Dendritic cell treated with granulocyte-macrophage colony-stimulating factor and Interleukin-4, amounts not matched to agents 40 ng/mL and 50 ng/mL, for 4 days (primary cell): ENCODE measurements around the gene SLIT1.

Experiments used
- H3K27ac Mint-ChIP-seq: one replicate; pipeline ENCODE4 v1.8.0; 2022; ENCODE audit warnings: mild to moderate bottlenecking, mixed read lengths
- H3K27me3 Mint-ChIP-seq: one replicate; pipeline ENCODE4 v1.8.0; 2022; ENCODE audit warnings: mild to moderate bottlenecking, mixed read lengths
- H3K36me3 Mint-ChIP-seq: one replicate; pipeline ENCODE4 v1.8.0; 2022; ENCODE audit warnings: low read depth, mixed read lengths
- H3K4me1 Mint-ChIP-seq: one replicate; pipeline ENCODE4 v1.8.0; 2022; ENCODE audit warnings: low read depth, mixed read lengths
- H3K4me3 Mint-ChIP-seq: one replicate; pipeline ENCODE4 v1.8.0; 2022; ENCODE audit warnings: mild to moderate bottlenecking, moderate library complexity, mixed read lengths
- H3K9me3 Mint-ChIP-seq: one replicate; pipeline ENCODE4 v1.8.0; 2022; ENCODE audit warnings: mixed read lengths
- intact Hi-C: fragments of 100-400 bp; cut with micrococcal nuclease; formaldehyde crosslinking; loops from one replicate; pipeline ENCODE4 v1.15.0; 2022

The SLIT1 gene

DNA sequence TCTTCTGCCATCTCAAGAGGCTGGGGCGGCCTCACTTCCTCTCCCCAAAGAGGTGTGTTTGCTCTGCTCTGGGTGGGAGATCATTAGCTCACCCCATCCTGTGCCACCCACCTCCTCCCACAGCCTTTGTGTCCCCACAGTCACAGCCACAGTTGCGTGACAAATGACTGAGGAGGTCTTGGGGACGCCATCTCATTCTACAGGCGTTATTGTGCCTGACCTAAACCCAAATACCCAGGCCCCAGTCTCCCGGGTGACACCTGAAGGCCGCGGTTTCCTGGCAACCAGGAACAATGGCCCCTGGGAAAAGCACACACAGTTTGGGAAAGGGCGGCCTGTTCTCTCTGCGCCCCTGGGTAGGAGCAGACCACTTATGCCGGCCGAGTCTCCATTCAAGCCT is 51.6 kb downstream of the SLIT1 start:
- Mint-ChIP-seq H3K36me3 (no peaks in the 10 kb centered on the region), H3K27ac (no peak overlapping the region), H3K4me1 (peaks cover 7% of the 10 kb centered on the region), H3K27me3 (peaks cover 5% of the 10 kb centered on the region), H3K4me3 (no peak overlapping the region), H3K9me3 (no peaks in the 10 kb centered on the region)
- intact Hi-C loops = no loop called here

DNA sequence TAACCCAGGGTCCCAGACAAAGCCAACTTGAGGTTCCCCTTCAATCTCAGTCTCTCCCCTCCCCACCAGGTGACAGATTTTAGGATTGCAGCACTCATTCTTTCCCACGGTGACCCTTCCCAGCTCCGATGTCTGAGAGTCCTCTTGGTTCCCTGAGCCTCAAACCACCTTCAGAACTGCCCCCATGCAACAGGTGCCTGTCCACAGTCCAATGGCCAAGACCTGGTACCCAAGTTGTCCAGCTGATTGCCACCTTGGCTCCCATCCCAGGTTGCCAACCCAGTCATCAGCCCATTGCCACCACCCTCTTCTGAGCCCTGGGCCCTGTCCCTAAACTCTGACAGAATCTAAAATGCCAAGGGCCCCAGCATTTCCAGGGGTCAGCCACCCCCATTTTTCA is 53.5 kb downstream of the SLIT1 start:
- H3K4me3 Mint-ChIP-seq = no peak overlapping the region
- no peak overlapping the region for H3K27ac Mint-ChIP-seq
- intact Hi-C loops = no loop called here
- peaks cover 7% of the 10 kb centered on the region for H3K4me1 Mint-ChIP-seq
- no peaks in the 10 kb centered on the region for H3K9me3 Mint-ChIP-seq
- H3K36me3 Mint-ChIP-seq = no peaks in the 10 kb centered on the region
- peaks cover 7% of the 10 kb centered on the region for H3K27me3 Mint-ChIP-seq

- Mint-ChIP-seq H3K27ac (no peak overlapping the region), H3K36me3 (no peaks in the 10 kb centered on the region), H3K4me3 (no peak overlapping the region), H3K27me3 (peaks cover 7% of the 10 kb centered on the region), H3K9me3 (no peaks in the 10 kb centered on the region), H3K4me1 (peaks cover 7% of the 10 kb centered on the region)
- intact Hi-C loops = no loop called here
Measured at GRCh38 chr10:97131666-97132065, 54.1 kb downstream of the SLIT1 start.

DNA sequence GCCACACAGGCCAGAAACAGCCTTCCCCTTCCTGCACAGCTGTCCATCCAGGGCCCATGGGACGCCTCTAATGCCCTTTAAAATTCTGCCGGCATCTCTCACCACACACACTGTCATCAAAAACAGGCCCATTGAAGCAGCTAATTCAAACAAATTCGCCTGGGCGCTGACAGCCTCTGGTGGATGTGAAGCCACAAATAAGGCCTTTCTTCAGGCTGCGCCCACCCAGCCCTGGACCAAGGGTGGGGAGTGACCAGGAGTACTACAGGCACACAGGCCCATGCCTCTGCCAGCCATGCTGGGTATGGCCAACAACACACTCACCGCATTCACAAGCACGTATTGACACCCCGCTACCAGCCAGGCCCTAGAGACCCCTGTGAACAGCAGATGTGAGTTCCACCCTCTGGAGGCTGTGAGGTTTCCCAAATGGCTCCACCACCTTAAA is 54.6 kb downstream of the SLIT1 start:
- Mint-ChIP-seq H3K27me3 (peaks cover 7% of the 10 kb centered on the region), H3K9me3 (no peaks in the 10 kb centered on the region), H3K4me1 (peaks cover 7% of the 10 kb centered on the region), H3K36me3 (no peaks in the 10 kb centered on the region), H3K27ac (no peak overlapping the region), H3K4me3 (no peak overlapping the region)
- intact Hi-C loops = no loop called here

- intact Hi-C loops = no loop called here
- Mint-ChIP-seq H3K36me3 (no peaks in the 10 kb centered on the region), H3K27me3 (peaks cover 7% of the 10 kb centered on the region), H3K27ac (no peak overlapping the region), H3K9me3 (no peaks in the 10 kb centered on the region), H3K4me1 (peaks cover 7% of the 10 kb centered on the region), H3K4me3 (no peak overlapping the region)
Measured at GRCh38 chr10:97129666-97130065, 56.1 kb downstream of the SLIT1 start.

GRCh38 chr10:97128516-97129154 is 57.1 kb downstream of the SLIT1 start:
- H3K4me1 Mint-ChIP-seq = peaks cover 7% of the 10 kb centered on the region
- no peaks in the 10 kb centered on the region for H3K36me3 Mint-ChIP-seq
- intact Hi-C loops = no loop called here
- peaks cover 7% of the 10 kb centered on the region for H3K27me3 Mint-ChIP-seq
- no peak overlapping the region for H3K4me3 Mint-ChIP-seq
- H3K9me3 Mint-ChIP-seq = no peaks in the 10 kb centered on the region
- H3K27ac Mint-ChIP-seq = no peak overlapping the region

GRCh38 chr10:97128039-97128492 is 57.7 kb downstream of the SLIT1 start:
- H3K27me3 Mint-ChIP-seq = peaks cover 7% of the 10 kb centered on the region
- H3K36me3 Mint-ChIP-seq = no peaks in the 10 kb centered on the region
- H3K4me3 Mint-ChIP-seq = no peak overlapping the region
- intact Hi-C loops = no loop called here
- H3K4me1 Mint-ChIP-seq = peaks cover 7% of the 10 kb centered on the region
- H3K27ac Mint-ChIP-seq = no peak overlapping the region
- H3K9me3 Mint-ChIP-seq = no peaks in the 10 kb centered on the region

GRCh38 chr10:97127509-97127908 is 58.2 kb downstream of the SLIT1 start:
- H3K27me3 Mint-ChIP-seq = peaks cover 8% of the 10 kb centered on the region
- H3K27ac Mint-ChIP-seq = no peak overlapping the region
- H3K4me1 Mint-ChIP-seq = peaks cover 7% of the 10 kb centered on the region
- H3K9me3 Mint-ChIP-seq = no peaks in the 10 kb centered on the region
- no peak overlapping the region for H3K4me3 Mint-ChIP-seq
- no peaks in the 10 kb centered on the region for H3K36me3 Mint-ChIP-seq
- intact Hi-C loops = no loop called here

DNA sequence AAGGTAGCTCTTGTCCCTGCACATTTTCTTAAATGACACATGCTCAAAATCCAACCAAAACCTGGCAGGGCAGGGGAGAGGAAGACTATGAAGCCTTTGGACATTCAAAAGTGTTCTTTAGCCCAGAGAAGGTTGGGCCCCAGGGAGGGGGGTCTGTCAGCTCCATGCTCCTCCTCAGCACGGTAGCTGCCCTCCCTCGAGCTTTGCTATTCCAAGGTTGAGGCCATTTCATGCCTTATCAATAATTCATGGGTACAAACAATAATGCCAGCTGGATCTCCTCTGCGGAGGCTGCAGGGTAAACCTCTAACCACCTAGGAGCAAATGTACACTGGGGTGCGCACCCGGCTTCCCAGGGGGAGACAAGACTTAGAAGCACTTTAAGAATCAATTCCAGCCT is 61.5 kb downstream of the SLIT1 start:
- H3K4me1 Mint-ChIP-seq = no peaks in the 10 kb centered on the region
- H3K36me3 Mint-ChIP-seq = no peaks in the 10 kb centered on the region
- intact Hi-C loops = no loop called here
- no peaks in the 10 kb centered on the region for H3K9me3 Mint-ChIP-seq
- no peak overlapping the region for H3K27ac Mint-ChIP-seq
- H3K4me3 Mint-ChIP-seq = no peak overlapping the region
- peaks cover 12% of the 10 kb centered on the region for H3K27me3 Mint-ChIP-seq

GRCh38 chr10:97123765-97124164 is 62.0 kb downstream of the SLIT1 start:
- Mint-ChIP-seq H3K27me3 (peaks cover 14% of the 10 kb centered on the region), H3K4me1 (no peaks in the 10 kb centered on the region), H3K9me3 (no peaks in the 10 kb centered on the region), H3K36me3 (no peaks in the 10 kb centered on the region), H3K27ac (no peak overlapping the region), H3K4me3 (no peak overlapping the region)
- intact Hi-C loops = no loop called here

DNA sequence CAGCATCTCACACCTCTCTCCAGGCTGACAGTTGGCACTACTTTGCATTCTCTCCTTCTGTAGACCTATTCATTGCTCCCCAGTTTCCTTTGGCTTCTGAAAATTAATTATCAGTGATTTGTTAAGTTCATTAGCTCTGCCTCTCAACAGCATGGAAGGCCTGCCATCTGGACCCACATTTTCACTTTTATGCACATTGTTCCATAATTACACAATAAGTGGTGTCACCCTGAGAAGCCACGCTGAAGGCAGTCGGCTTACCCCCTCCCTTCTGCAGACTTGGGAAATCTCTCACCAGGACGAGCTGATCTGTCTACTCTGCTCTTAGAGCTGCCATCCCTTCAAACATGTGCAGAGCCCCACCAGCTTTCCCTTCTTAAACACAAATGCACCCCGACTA is 64.7 kb downstream of the SLIT1 start:
- Mint-ChIP-seq H3K27ac (no peak overlapping the region), H3K4me3 (no peak overlapping the region), H3K36me3 (no peaks in the 10 kb centered on the region), H3K27me3 (peaks cover 12% of the 10 kb centered on the region), H3K4me1 (no peaks in the 10 kb centered on the region), H3K9me3 (no peaks in the 10 kb centered on the region)
- intact Hi-C loops = no loop called here

- Mint-ChIP-seq H3K36me3 (no peaks in the 10 kb centered on the region), H3K9me3 (no peaks in the 10 kb centered on the region), H3K27me3 (peaks cover 12% of the 10 kb centered on the region), H3K27ac (no peak overlapping the region), H3K4me3 (no peak overlapping the region), H3K4me1 (no peaks in the 10 kb centered on the region)
- intact Hi-C loops = no loop called here
Measured at GRCh38 chr10:97120370-97120769, 65.4 kb downstream of the SLIT1 start.

DNA sequence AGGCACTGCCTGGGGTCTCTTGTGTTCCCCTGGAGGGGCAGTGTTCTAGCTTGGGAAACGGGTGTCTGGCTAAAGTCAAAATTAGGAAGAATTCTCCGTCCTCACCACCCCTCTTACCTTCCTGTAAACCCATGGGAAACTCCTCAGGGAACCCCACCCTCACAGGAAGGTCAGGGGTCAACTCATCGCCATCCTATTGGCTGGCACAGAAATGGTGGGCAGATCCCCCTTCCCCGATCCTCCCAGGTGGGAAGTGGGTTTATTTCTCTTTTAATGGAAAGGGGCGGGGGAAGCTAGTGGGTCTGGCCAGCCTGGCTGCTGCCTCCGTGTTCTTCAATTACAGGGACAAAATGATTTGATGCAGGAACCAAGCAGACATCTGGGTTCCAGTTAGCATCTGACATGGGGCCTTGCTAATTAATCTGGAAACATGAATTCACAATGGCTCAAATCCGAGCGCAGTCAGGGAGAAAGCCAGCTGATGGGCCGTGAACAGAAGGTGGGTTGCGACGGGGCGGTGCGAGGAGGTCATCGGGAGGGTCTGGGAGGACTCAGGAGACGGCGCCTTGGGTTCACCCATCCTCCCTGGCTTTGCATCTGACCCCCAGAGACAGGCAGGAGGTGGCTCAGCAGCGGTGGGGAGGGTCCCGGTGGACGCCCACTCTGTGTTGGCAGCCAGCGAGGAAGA is 66.6 kb downstream of the SLIT1 start:
- intact Hi-C loops = no loop called here
- Mint-ChIP-seq H3K4me3 (no peak overlapping the region), H3K27me3 (peaks cover 12% of the 10 kb centered on the region), H3K9me3 (no peaks in the 10 kb centered on the region), H3K27ac (no peak overlapping the region), H3K4me1 (no peaks in the 10 kb centered on the region), H3K36me3 (no peaks in the 10 kb centered on the region)

DNA sequence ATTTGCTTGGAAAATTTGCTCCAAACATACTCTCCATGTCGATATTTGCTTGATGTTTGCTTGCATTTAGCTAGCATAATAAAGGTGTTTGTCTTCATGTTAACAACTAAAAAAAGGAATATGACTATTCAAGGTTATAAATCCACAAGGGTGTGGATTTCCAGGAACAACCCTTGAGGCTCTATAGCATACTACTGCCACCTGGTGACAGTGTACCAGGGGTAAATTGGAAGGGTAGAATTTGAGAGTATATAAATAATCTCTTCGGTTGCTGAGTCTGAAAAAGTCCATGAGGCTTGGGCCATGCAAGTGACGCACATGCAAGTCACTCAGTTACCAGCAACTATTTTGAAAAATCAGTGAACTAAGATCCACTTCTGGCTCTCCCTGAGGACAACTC is 68.4 kb downstream of the SLIT1 start:
- Mint-ChIP-seq H3K4me1 (no peaks in the 10 kb centered on the region), H3K27ac (no peak overlapping the region), H3K9me3 (no peaks in the 10 kb centered on the region), H3K27me3 (peaks cover 14% of the 10 kb centered on the region), H3K4me3 (no peak overlapping the region), H3K36me3 (no peaks in the 10 kb centered on the region)
- intact Hi-C loops = no loop called here
